Putamen (tissue), 1 donor: ENCODE data around the gene CAPNS2.
"Not testable (repeated sequence)": the region's sequence is repeated elsewhere in the genome, so short reads cannot be mapped to it uniquely, and the experiment has no call there.

Source experiments
- DNase-seq: peaks from one replicate; pipeline ENCODE4 v3.0.0-alpha.2; 2016; ENCODE audit warnings: low spot score

CAPNS2 gene

GRCh38 chr16:55568207-55568606 is 1.7 kb downstream of the CAPNS2 start:
- DNase-seq = no peak

GRCh38 chr16:55569025-55569424 is 2.5 kb downstream of the CAPNS2 start:
- DNase-seq = no peak

GRCh38 chr16:55570159-55570558 is 3.7 kb downstream of the CAPNS2 start:
- DNase-seq = no peak

- no peak for DNase-seq
Observed at GRCh38 chr16:55571191-55571897, 4.9 kb downstream of the CAPNS2 start.

- no peak for DNase-seq
Observed at GRCh38 chr16:55572439-55572838, 6.0 kb downstream of the CAPNS2 start.

GRCh38 chr16:55574811-55575210 is 8.3 kb downstream of the CAPNS2 start:
- DNase-seq = no peak

- no peak for DNase-seq
Observed at GRCh38 chr16:55575496-55575895, 9.0 kb downstream of the CAPNS2 start.

- DNase-seq = no peak
Observed at GRCh38 chr16:55576384-55576783, 9.9 kb downstream of the CAPNS2 start.

- DNase-seq = peak; percentile 2
Observed at GRCh38 chr16:55577887-55578286, 11.4 kb downstream of the CAPNS2 start.

GRCh38 chr16:55585631-55586030 is 19.1 kb downstream of the CAPNS2 start:
- no peak for DNase-seq

GRCh38 chr16:55588799-55589198 is 22.3 kb downstream of the CAPNS2 start:
- DNase-seq = no peak

GRCh38 chr16:55592306-55592705 is 25.8 kb downstream of the CAPNS2 start:
- DNase-seq = no peak

- DNase-seq = no peak
Observed at GRCh38 chr16:55597928-55598327, 31.4 kb downstream of the CAPNS2 start.

GRCh38 chr16:55605754-55606336 is 39.4 kb downstream of the CAPNS2 start:
- no peak for DNase-seq

- DNase-seq = no peak
Observed at GRCh38 chr16:55613613-55614335, 47.3 kb downstream of the CAPNS2 start.

- no peak for DNase-seq
Observed at GRCh38 chr16:55615071-55615470, 48.6 kb downstream of the CAPNS2 start.

- not testable (repeated sequence) for DNase-seq
Observed at GRCh38 chr16:55615670-55616069, 49.2 kb downstream of the CAPNS2 start.
